Adrenal gland (tissue), 5 donors: ENCODE measurements around the gene PLPP2.

Experiments used
- CTCF ChIP-seq, 6 experiments: fragments of 450-650 bp in 4 of 6; fragments of 200-600 bp in 2 of 6; sonication (generic) in 1 of 6; IDR thresholded peaks; 1 replicate in 5 of 6; 2 replicates in 1 of 6; pipeline versions ENCODE4 v1.5.1 to v1.8.0; 2016 to 2021; ENCODE audit warnings: antibody characterized with exemption in 6 of 6, mild to moderate bottlenecking in 2 of 6, moderate library complexity in 1 of 6
- POLR2A ChIP-seq, 2 donors: fragments of 450-650 bp; IDR thresholded peaks; one replicate each; pipeline ENCODE4 v1.6.1; 2017; ENCODE audit warnings: antibody characterized with exemption in 2 of 2, mild to moderate bottlenecking in 2 of 2, moderate library complexity in 1 of 2
- donor health status: DM: no; HTN: no; CAD: no.

- TF ChIP-seq CTCF (IDR thresholded peaks at IDR 0.05), result no peak
- no peak for TF ChIP-seq POLR2A (IDR thresholded peaks at IDR 0.05)
Measured at GRCh38 chr19:309206-309565, 18.0 kb upstream of the PLPP2 start.
